ENCODE results near the gene FAM98B. TPM values are rescaled to one million over a fixed set of nuclear protein-coding genes. Genes with fewer than 3 reads are reported as not detected.

The FAM98B gene
- total RNA-seq, 4 donors from 2014 or later = 11.1 to 48.2 (median 15.5) TPM

- Histone ChIP-seq H3K9me3 (no peaks in the 10 kb centered on the region), H3K36me3 (no peaks in the 10 kb centered on the region), H3K4me3 (no peak overlapping the region), H3K27ac (replicated peaks in 1 of 4) (no peak overlapping the region), H3K27me3 (no peaks in the 10 kb centered on the region), H3K4me1 (no peaks in the 10 kb centered on the region)
- TF ChIP-seq POLR2AphosphoS5 (IDR thresholded peaks at IDR 0.05) (no peak), POLR2A (IDR thresholded peaks at IDR 0.05; ENCODE audit: low read depth) (no peak), EP300 (IDR thresholded peaks at IDR 0.05) (no peak), CTCF (IDR thresholded peaks at IDR 0.05) (no peak)
- intact Hi-C loops (cut with DNase I) = no loop called here
- 65% methylated on average over 4 of the region's 4 CpGs for WGBS
- DNase-seq (ENCODE audit: extremely low spot score) = no peak
Observed at GRCh38 chr15:38506997-38507396, 53.1 kb downstream of the FAM98B start.

GRCh38 chr15:38507570-38507969 is 53.6 kb downstream of the FAM98B start:
- no peaks in the 10 kb centered on the region for H3K9me3 ChIP-seq
- no peak for TF ChIP-seq EP300 (IDR thresholded peaks at IDR 0.05)
- no peak for TF ChIP-seq POLR2AphosphoS5 (IDR thresholded peaks at IDR 0.05)
- TF ChIP-seq POLR2A (IDR thresholded peaks at IDR 0.05; ENCODE audit: low read depth) = no peak
- no peak for TF ChIP-seq CTCF (IDR thresholded peaks at IDR 0.05)
- H3K4me3 ChIP-seq = no peak overlapping the region
- intact Hi-C loops (cut with DNase I) = no loop called here
- H3K27me3 ChIP-seq = peaks cover 0 to 5% (median 0%) of the 10 kb centered on the region in 4 donors
- DNase-seq (ENCODE audit: extremely low spot score) = no peak
- 92% methylated on average over 7 of the region's 7 CpGs for WGBS
- no peak overlapping the region for H3K27ac ChIP-seq (replicated peaks in 1 of 4)
- no peaks in the 10 kb centered on the region for H3K4me1 ChIP-seq
- H3K36me3 ChIP-seq = no peaks in the 10 kb centered on the region

GRCh38 chr15:38508647-38509046 is 54.7 kb downstream of the FAM98B start:
- H3K27ac ChIP-seq (replicated peaks in 1 of 4) = no peak overlapping the region
- intact Hi-C loops (cut with DNase I) = no loop called here
- H3K36me3 ChIP-seq = no peaks in the 10 kb centered on the region
- no peak for TF ChIP-seq EP300 (IDR thresholded peaks at IDR 0.05)
- TF ChIP-seq CTCF (IDR thresholded peaks at IDR 0.05) = no peak
- 96% methylated on average over 3 of the region's 3 CpGs for WGBS
- H3K4me3 ChIP-seq = no peak overlapping the region
- H3K4me1 ChIP-seq = no peaks in the 10 kb centered on the region
- no peaks in the 10 kb centered on the region for H3K9me3 ChIP-seq
- peaks cover 0 to 13% (median 0%) of the 10 kb centered on the region in 4 donors for H3K27me3 ChIP-seq
- no peak for DNase-seq (ENCODE audit: extremely low spot score)

- Histone ChIP-seq H3K9me3 (no peaks in the 10 kb centered on the region), H3K4me1 (no peaks in the 10 kb centered on the region), H3K27ac (replicated peaks in 1 of 4) (no peak overlapping the region), H3K4me3 (no peak overlapping the region), H3K36me3 (no peaks in the 10 kb centered on the region), H3K27me3 (peaks cover 0 to 18% (median 0%) of the 10 kb centered on the region in 4 donors)
- intact Hi-C loops (cut with DNase I) = no loop called here
- WGBS = 89% methylated on average over 4 of the region's 4 CpGs
- TF ChIP-seq EP300 (IDR thresholded peaks at IDR 0.05) = no peak
- no peak for TF ChIP-seq POLR2AphosphoS5 (IDR thresholded peaks at IDR 0.05)
- no peak for TF ChIP-seq CTCF (IDR thresholded peaks at IDR 0.05)
- TF ChIP-seq POLR2A (IDR thresholded peaks at IDR 0.05; ENCODE audit: low read depth) = no peak
- DNase-seq (ENCODE audit: extremely low spot score) = no peak
Observed at GRCh38 chr15:38509152-38509551, 55.2 kb downstream of the FAM98B start.

GRCh38 chr15:38512901-38513300 is 59.0 kb downstream of the FAM98B start:
- TF ChIP-seq POLR2A (IDR thresholded peaks at IDR 0.05; ENCODE audit: low read depth) (no peak), POLR2AphosphoS5 (IDR thresholded peaks at IDR 0.05) (no peak), CTCF (IDR thresholded peaks at IDR 0.05) (no peak)
- 86% methylated on average over 1 of the region's 1 CpG for WGBS
- intact Hi-C loops (cut with DNase I) = no loop called here
- Histone ChIP-seq H3K27ac (replicated peaks in 1 of 4) (no peak overlapping the region), H3K27me3 (peaks cover 0 to 35% (median 0%) of the 10 kb centered on the region in 4 donors), H3K4me1 (no peaks in the 10 kb centered on the region), H3K9me3 (no peaks in the 10 kb centered on the region), H3K4me3 (no peak overlapping the region), H3K36me3 (no peaks in the 10 kb centered on the region)
- no peak for DNase-seq (ENCODE audit: extremely low spot score)
